Lung (tissue), 12 donors: Measurements from ENCODE around the gene MAGOH. TPM values are rescaled to one million over a fixed set of nuclear protein-coding genes. Genes with fewer than 3 reads are reported as not detected.

ENCODE experiments used
- ATAC-seq: fragments of 200-7000 bp; cut with Tn5 transposase; one replicate; pipeline ENCODE4 v1.9.1; 2020; ENCODE audit warnings: moderate number of reproducible peaks; ENCODE audit not compliant: insufficient read depth, low FRiP score
- DNase-seq, 3 donors: peaks; one replicate each; pipeline ENCODE4 v3.0.0-alpha.2; 2013 to 2017
- H3K27ac ChIP-seq, 2 donors: one replicate each; pipeline ENCODE4 v1.5.1; 2013; ENCODE audit warnings: mild to moderate bottlenecking in 2 of 2, moderate library complexity in 2 of 2, control low read depth in 1 of 2, inconsistent platforms in 1 of 2, low read depth in 1 of 2, low read length in 1 of 2
- H3K27me3 ChIP-seq, 3 donors: one replicate each; pipeline ENCODE4 v1.5.1; 2013; ENCODE audit warnings: low read length in 2 of 3; ENCODE audit not compliant: control insufficient read depth in 3 of 3, insufficient read depth in 3 of 3
- H3K36me3 ChIP-seq, 4 donors: one replicate each; pipeline ENCODE4 v1.5.1; 2013; ENCODE audit warnings: low read length in 4 of 4, mild to moderate bottlenecking in 1 of 4, moderate library complexity in 1 of 4; ENCODE audit not compliant: control insufficient read depth in 4 of 4, insufficient read depth in 4 of 4
- H3K4me1 ChIP-seq, 5 donors: one replicate each; pipeline ENCODE4 v1.5.1; 2013; ENCODE audit warnings: low read length in 5 of 5, mild to moderate bottlenecking in 2 of 5, moderate library complexity in 1 of 5; ENCODE audit not compliant: control insufficient read depth in 5 of 5, insufficient read depth in 5 of 5
- H3K4me3 ChIP-seq: one replicate; pipeline ENCODE4 v1.5.1; 2013; ENCODE audit warnings: mild to moderate bottlenecking, control low read depth, moderate library complexity
- H3K9ac ChIP-seq, 2 donors: one replicate each; pipeline ENCODE4 v1.5.1; 2013; ENCODE audit warnings: low read length in 2 of 2, control low read depth in 1 of 2; ENCODE audit not compliant: insufficient read depth in 1 of 2
- H3K9me3 ChIP-seq, 4 donors: one replicate each; pipeline ENCODE4 v1.5.1; 2013; ENCODE audit warnings: low read length in 3 of 4, mild to moderate bottlenecking in 1 of 4, moderate library complexity in 1 of 4; ENCODE audit not compliant: control insufficient read depth in 4 of 4, insufficient read depth in 3 of 4
- WGBS, 2 donors: extraction: QIAGEN DNeasy Blood & Tissue Kit; methylation state at CpG; one replicate each; pipeline ENCODE4 v1.1.7; 2013; 5-methylcytosine and 5-hydroxymethylcytosine counted together
- polyA plus RNA-seq, 2 donors: library from polyadenylated mRNA; stranded (reverse); fragments of 200-250 nt; gene quantifications; one replicate each; pipeline ENCODE4 v1.2.1, GENCODE V29; 2013
- total RNA-seq, 2 donors: library from RNA; depleted of rRNA in 1 of 2; stranded (reverse); fragments of >200 nt in 1 of 2; gene quantifications; one replicate each; pipeline ENCODE4 v1.2.1, GENCODE V29; 2014 to 2021
- TF ChIP-seq, protein P1 (sequence below): IDR thresholded peaks from 2 replicates; pipeline ENCODE4 v1.5.1; 2012; ENCODE audit warnings: mild to moderate bottlenecking; ENCODE audit errors: control extremely low read depth, extremely low read depth
- donor health status: control.
- donor health status: control.
- donor health status: Bipolar disorder and iron deficiency.
- donor health status: healthy.
- donor health status: DM: yes; HTN: yes; CAD: no.

Gene MAGOH
- total and polyA plus RNA-seq, 4 donors = 33.0 to 141 (median 58.5) TPM

DNA sequence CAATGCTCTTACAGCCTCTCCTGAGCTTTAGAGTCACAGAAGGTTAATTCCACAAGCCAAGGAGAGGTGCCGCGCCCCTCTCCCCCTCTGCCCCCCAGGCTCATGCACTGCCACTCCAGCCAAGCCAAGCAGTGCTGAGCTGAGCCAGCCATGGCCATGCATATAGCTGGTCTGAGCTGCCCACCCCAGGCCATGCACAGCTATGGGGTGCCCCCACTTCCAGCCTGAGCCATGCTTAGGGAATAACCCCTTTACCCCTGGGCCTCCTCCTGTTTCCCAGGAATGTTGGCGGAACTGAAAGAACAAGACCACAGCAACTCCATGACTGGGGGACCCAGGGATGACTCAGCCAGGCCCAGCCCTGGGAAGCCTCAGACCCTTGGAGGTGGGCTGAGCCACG is 34.0 kb upstream of the MAGOH start:
- 83 to 91% methylated on average over 4 of the region's 4 CpGs for WGBS, 2 donors
- Histone ChIP-seq H3K4me1 (no peaks in the 10 kb centered on the region), H3K27me3 (no peaks in the 10 kb centered on the region), H3K9me3 (no peaks in the 10 kb centered on the region), H3K27ac (no peak overlapping the region), H3K4me3 (no peak overlapping the region), H3K9ac (no peak overlapping the region), H3K36me3 (peaks cover 0 to 10% (median 0%) of the 10 kb centered on the region in 4 donors)
- ATAC-seq (no peak), DNase-seq (no peak)
- TF ChIP-seq, protein P1, sequence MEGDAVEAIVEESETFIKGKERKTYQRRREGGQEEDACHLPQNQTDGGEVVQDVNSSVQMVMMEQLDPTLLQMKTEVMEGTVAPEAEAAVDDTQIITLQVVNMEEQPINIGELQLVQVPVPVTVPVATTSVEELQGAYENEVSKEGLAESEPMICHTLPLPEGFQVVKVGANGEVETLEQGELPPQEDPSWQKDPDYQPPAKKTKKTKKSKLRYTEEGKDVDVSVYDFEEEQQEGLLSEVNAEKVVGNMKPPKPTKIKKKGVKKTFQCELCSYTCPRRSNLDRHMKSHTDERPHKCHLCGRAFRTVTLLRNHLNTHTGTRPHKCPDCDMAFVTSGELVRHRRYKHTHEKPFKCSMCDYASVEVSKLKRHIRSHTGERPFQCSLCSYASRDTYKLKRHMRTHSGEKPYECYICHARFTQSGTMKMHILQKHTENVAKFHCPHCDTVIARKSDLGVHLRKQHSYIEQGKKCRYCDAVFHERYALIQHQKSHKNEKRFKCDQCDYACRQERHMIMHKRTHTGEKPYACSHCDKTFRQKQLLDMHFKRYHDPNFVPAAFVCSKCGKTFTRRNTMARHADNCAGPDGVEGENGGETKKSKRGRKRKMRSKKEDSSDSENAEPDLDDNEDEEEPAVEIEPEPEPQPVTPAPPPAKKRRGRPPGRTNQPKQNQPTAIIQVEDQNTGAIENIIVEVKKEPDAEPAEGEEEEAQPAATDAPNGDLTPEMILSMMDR = no peak

- peaks cover 0 to 10% (median 0%) of the 10 kb centered on the region in 4 donors for H3K36me3 ChIP-seq
- 95% methylated on average over 5 of the region's 5 CpGs for WGBS, 2 donors
- H3K27me3 ChIP-seq = no peaks in the 10 kb centered on the region
- H3K4me3 ChIP-seq = no peak overlapping the region
- ATAC-seq (no peak), DNase-seq (no peak)
- H3K4me1 ChIP-seq = no peaks in the 10 kb centered on the region
- TF ChIP-seq, protein P1 = no peak
- H3K9me3 ChIP-seq = no peaks in the 10 kb centered on the region
- H3K27ac ChIP-seq = no peak overlapping the region
- no peak overlapping the region for H3K9ac ChIP-seq
Measured at GRCh38 chr1:53271446-53272090, 33.2 kb upstream of the MAGOH start.

GRCh38 chr1:53270873-53271272 is 32.6 kb upstream of the MAGOH start:
- H3K4me3 ChIP-seq = no peak overlapping the region
- H3K9ac ChIP-seq = no peak overlapping the region

More at GRCh38 chr1:53270873-53271272, 32.6 kb upstream of the MAGOH start:
- no peaks in the 10 kb centered on the region for H3K27me3 ChIP-seq
- DNase-seq (no peak), ATAC-seq (no peak)
- H3K4me1 ChIP-seq = no peaks in the 10 kb centered on the region
- TF ChIP-seq, protein P1 = no peak
- 94 to 97% methylated on average over 8 of the region's 8 CpGs for WGBS, 2 donors
- peaks cover 0 to 10% (median 0%) of the 10 kb centered on the region in 4 donors for H3K36me3 ChIP-seq
- no peak overlapping the region for H3K27ac ChIP-seq
- H3K9me3 ChIP-seq = no peaks in the 10 kb centered on the region
